ENCODE results near the gene BAZ2B. TPM values are rescaled to one million over a fixed set of nuclear protein-coding genes. Genes with fewer than 3 reads are reported as not detected.

The BAZ2B gene
- total RNA-seq, 1 donor from 2014 or later = 69.8 TPM

GRCh38 chr2:159501743-159502142 is 114.6 kb downstream of the BAZ2B start:
- H3K4me1 Mint-ChIP-seq (ENCODE audit: low read depth, unreplicated experiment) = peaks cover 15% of the 10 kb centered on the region
- Histone ChIP-seq H3K36me3 (ENCODE audit: insufficient read depth, low read length) (no peaks in the 10 kb centered on the region), H3K9ac (ENCODE audit: low read length) (no peak overlapping the region), H3K27me3 (ENCODE audit: insufficient read depth, low read length) (no peaks in the 10 kb centered on the region), H4K20me1 (ENCODE audit: insufficient read depth, low read length) (peaks cover 12% of the 10 kb centered on the region), H3K79me2 (ENCODE audit: insufficient read depth, low read length) (peaks cover 13% of the 10 kb centered on the region), H2AFZ (ENCODE audit: low read depth, low read length) (no peak overlapping the region), H3K4me1 (ENCODE audit: insufficient read depth, low read length) (peaks cover 13% of the 10 kb centered on the region), H3K27ac (ENCODE audit: low read depth, low read length) (no peak overlapping the region), H3K9me3 (ENCODE audit: insufficient read depth, low read depth, low read length) (no peaks in the 10 kb centered on the region), H3K4me3 (ENCODE audit: insufficient read depth, low read depth, low read length) (no peak overlapping the region), H3K4me2 (ENCODE audit: low read length) (no peak overlapping the region)
- H3K27me3 Mint-ChIP-seq (ENCODE audit: low read depth, unreplicated experiment) = no peaks in the 10 kb centered on the region
- no peaks in the 10 kb centered on the region for H3K9me3 Mint-ChIP-seq (ENCODE audit: unreplicated experiment)
- no peak overlapping the region for H3K27ac Mint-ChIP-seq (ENCODE audit: unreplicated experiment)
- FAIRE-seq (no peak), DNase-seq (ENCODE audit: low read depth) (no peak)
- H3K36me3 Mint-ChIP-seq (ENCODE audit: low read depth, unreplicated experiment) = peaks cover 6% of the 10 kb centered on the region
- no peak overlapping the region for H3K4me3 Mint-ChIP-seq (ENCODE audit: unreplicated experiment)
- no peak for TF ChIP-seq CTCF (IDR thresholded peaks at IDR 0.05; ENCODE audit: insufficient read depth, low read depth, low read length)
- no peak for TF ChIP-seq EZH2 (IDR thresholded peaks at IDR 0.05; ENCODE audit: insufficient read depth, low read length)

GRCh38 chr2:159497847-159498246 is 118.5 kb downstream of the BAZ2B start:
- Mint-ChIP-seq H3K9me3 (ENCODE audit: unreplicated experiment) (no peaks in the 10 kb centered on the region), H3K27me3 (ENCODE audit: low read depth, unreplicated experiment) (no peaks in the 10 kb centered on the region), H3K36me3 (ENCODE audit: low read depth, unreplicated experiment) (peaks cover 6% of the 10 kb centered on the region), H3K4me1 (ENCODE audit: low read depth, unreplicated experiment) (peaks cover 11% of the 10 kb centered on the region), H3K4me3 (ENCODE audit: unreplicated experiment) (no peak overlapping the region), H3K27ac (ENCODE audit: unreplicated experiment) (peak overlapping the region; percentile 89)
- H3K27me3 ChIP-seq (ENCODE audit: insufficient read depth, low read length) = no peaks in the 10 kb centered on the region
- H4K20me1 ChIP-seq (ENCODE audit: insufficient read depth, low read length) = peaks cover 5% of the 10 kb centered on the region
- H3K27ac ChIP-seq (ENCODE audit: low read depth, low read length) = peak overlapping the region; percentile 49
- H3K4me3 ChIP-seq (ENCODE audit: insufficient read depth, low read depth, low read length) = no peak overlapping the region
- TF ChIP-seq EZH2 (IDR thresholded peaks at IDR 0.05; ENCODE audit: insufficient read depth, low read length) (no peak), CTCF (IDR thresholded peaks at IDR 0.05; ENCODE audit: insufficient read depth, low read depth, low read length) (no peak)
- H3K9ac ChIP-seq (ENCODE audit: low read length) = no peak overlapping the region
- no peak overlapping the region for H2AFZ ChIP-seq (ENCODE audit: low read depth, low read length)
- no peaks in the 10 kb centered on the region for H3K36me3 ChIP-seq (ENCODE audit: insufficient read depth, low read length)
- no peak for DNase-seq (ENCODE audit: low read depth)
- H3K79me2 ChIP-seq (ENCODE audit: insufficient read depth, low read length) = peaks cover 8% of the 10 kb centered on the region
- no peak for FAIRE-seq
- H3K4me1 ChIP-seq (ENCODE audit: insufficient read depth, low read length) = peaks cover 8% of the 10 kb centered on the region
- no peaks in the 10 kb centered on the region for H3K9me3 ChIP-seq (ENCODE audit: insufficient read depth, low read depth, low read length)
- H3K4me2 ChIP-seq (ENCODE audit: low read length) = peak overlapping the region; percentile 23

- peak; percentile 99 for FAIRE-seq
- peak overlapping the region; percentile 36 for H3K4me3 Mint-ChIP-seq (ENCODE audit: unreplicated experiment)
These were observed 119.1 kb downstream of the BAZ2B start for GRCh38 chr2:159497256-159497655.

More at GRCh38 chr2:159497256-159497655, 119.1 kb downstream of the BAZ2B start:
- H3K4me1 Mint-ChIP-seq (ENCODE audit: low read depth, unreplicated experiment) = peaks cover 11% of the 10 kb centered on the region
- no peak overlapping the region for H2AFZ ChIP-seq (ENCODE audit: low read depth, low read length)
- H3K27me3 ChIP-seq (ENCODE audit: insufficient read depth, low read length) = no peaks in the 10 kb centered on the region
- TF ChIP-seq CTCF (IDR thresholded peaks at IDR 0.05; ENCODE audit: insufficient read depth, low read depth, low read length) (no peak), EZH2 (IDR thresholded peaks at IDR 0.05; ENCODE audit: insufficient read depth, low read length) (no peak)
- peak; percentile 93 for DNase-seq (ENCODE audit: low read depth)
- H3K4me1 ChIP-seq (ENCODE audit: insufficient read depth, low read length) = peaks cover 8% of the 10 kb centered on the region
- peak overlapping the region; percentile 23 for H3K4me2 ChIP-seq (ENCODE audit: low read length)
- peak overlapping the region; percentile 49 for H3K27ac ChIP-seq (ENCODE audit: low read depth, low read length)
- H3K9me3 Mint-ChIP-seq (ENCODE audit: unreplicated experiment) = no peaks in the 10 kb centered on the region
- H4K20me1 ChIP-seq (ENCODE audit: insufficient read depth, low read length) = peaks cover 5% of the 10 kb centered on the region
- H3K9ac ChIP-seq (ENCODE audit: low read length) = no peak overlapping the region
- peak overlapping the region; percentile 89 for H3K27ac Mint-ChIP-seq (ENCODE audit: unreplicated experiment)
- peaks cover 8% of the 10 kb centered on the region for H3K79me2 ChIP-seq (ENCODE audit: insufficient read depth, low read length)
- peaks cover 6% of the 10 kb centered on the region for H3K36me3 Mint-ChIP-seq (ENCODE audit: low read depth, unreplicated experiment)
- H3K27me3 Mint-ChIP-seq (ENCODE audit: low read depth, unreplicated experiment) = no peaks in the 10 kb centered on the region
- no peaks in the 10 kb centered on the region for H3K9me3 ChIP-seq (ENCODE audit: insufficient read depth, low read depth, low read length)
- no peak overlapping the region for H3K4me3 ChIP-seq (ENCODE audit: insufficient read depth, low read depth, low read length)
- no peaks in the 10 kb centered on the region for H3K36me3 ChIP-seq (ENCODE audit: insufficient read depth, low read length)

Measured in astrocyte (in vitro differentiated cells and primary cell).